Endodermal cell (in vitro differentiated cells): ENCODE results near the gene CREBL2. TPM values are rescaled to one million over a fixed set of nuclear protein-coding genes. Genes with fewer than 3 reads are reported as not detected.

Experiments used
- DNase-seq: peaks from one replicate; pipeline ENCODE4 v3.0.0-alpha.2; 2017
- H3K27ac ChIP-seq: 2 replicates; pipeline ENCODE4 v1.5.1; 2013; ENCODE audit warnings: mild to moderate bottlenecking, low read depth, low read length, moderate library complexity
- H3K27me3 ChIP-seq: 2 replicates; pipeline ENCODE4 v1.6.1; 2013; ENCODE audit warnings: mild to moderate bottlenecking, low read length, moderate library complexity; ENCODE audit not compliant: insufficient read depth, control insufficient read depth, poor library complexity, severe bottlenecking
- H3K36me3 ChIP-seq: 2 replicates; pipeline ENCODE4 v1.7.0; 2013; ENCODE audit warnings: mild to moderate bottlenecking, low read length, moderate library complexity; ENCODE audit not compliant: control insufficient read depth, insufficient read depth
- H3K4me1 ChIP-seq: one replicate; pipeline ENCODE4 v1.7.0; 2013; ENCODE audit warnings: low read length; ENCODE audit not compliant: control insufficient read depth, insufficient read depth
- H3K4me3 ChIP-seq: 2 replicates; pipeline ENCODE4 v1.5.1; 2013; ENCODE audit warnings: mild to moderate bottlenecking, low read length, moderate library complexity
- H3K9ac ChIP-seq: 2 replicates; pipeline ENCODE4 v1.6.1; 2013; ENCODE audit warnings: mild to moderate bottlenecking, low read length, moderate library complexity; ENCODE audit not compliant: poor library complexity, severe bottlenecking; ENCODE audit errors: extremely low read depth
- H3K9me3 ChIP-seq: 2 replicates; pipeline ENCODE4 v1.6.1; 2013; ENCODE audit warnings: mild to moderate bottlenecking, low read length, moderate library complexity; ENCODE audit not compliant: control insufficient read depth
- H3K27ac Mint-ChIP-seq: 2 replicates; pipeline ENCODE4 v1.8.0; 2020; ENCODE audit warnings: mixed read lengths
- H3K27me3 Mint-ChIP-seq: 2 replicates; pipeline ENCODE4 v1.8.0; 2021; ENCODE audit warnings: mild to moderate bottlenecking, mixed read lengths; ENCODE audit not compliant: insufficient read depth
- H3K36me3 Mint-ChIP-seq: 2 replicates; pipeline ENCODE4 v1.8.0; 2020; ENCODE audit warnings: low read depth, mixed read lengths
- H3K4me1 Mint-ChIP-seq: 2 replicates; pipeline ENCODE4 v1.8.0; 2020; ENCODE audit warnings: mixed read lengths
- H3K4me3 Mint-ChIP-seq: 2 replicates; pipeline ENCODE4 v1.8.0; 2020; ENCODE audit warnings: mild to moderate bottlenecking, moderate library complexity, mixed read lengths
- H3K9me3 Mint-ChIP-seq: 2 replicates; pipeline ENCODE4 v1.8.0; 2020; ENCODE audit warnings: mild to moderate bottlenecking, mixed read lengths
- CTCF ChIP-seq: fragments of 200-600 bp; sonication (generic); conservative IDR thresholded peaks from 2 replicates; pipeline ENCODE4 v1.5.0; 2021; ENCODE audit warnings: antibody characterized with exemption, mild to moderate bottlenecking
- WGBS, 2 experiments: methylation state at CpG; one replicate each; pipeline versions ENCODE4 v1.1.5 to v1.1.7; 2013; ENCODE audit warnings: missing lambda C conversion rate in 2 of 2, mixed read lengths in 1 of 2; ENCODE audit not compliant: insufficient coverage in 1 of 2, insufficient read length in 1 of 2; 5-methylcytosine and 5-hydroxymethylcytosine counted together
- total RNA-seq, 2 donors: library from RNA; stranded (reverse); fragmentation: NEBNext Ultra II Directional in 1 of 2; extraction: Animal tissue kit (Norgen Biotek cat#: 25700) in 1 of 2; gene quantifications; 2 replicates in 1 of 2; 3 replicates in 1 of 2; pipeline ENCODE4 v1.2.1, GENCODE V29; 2021

The CREBL2 gene
- total RNA-seq, 2 donors from 2014 or later = 27.2 to 46.9 TPM

GRCh38 chr12:12686472-12686871, 74.8 kb downstream of the CREBL2 start:
- no peaks in the 10 kb centered on the region for H3K9me3 Mint-ChIP-seq
- no peak overlapping the region for H3K9ac ChIP-seq

GRCh38 chr12:12686925-12687324, 75.2 kb downstream of the CREBL2 start:
- Histone ChIP-seq H3K27me3 (no peaks in the 10 kb centered on the region), H3K27ac (no peak overlapping the region), H3K4me1 (peaks cover under 1% of the 10 kb centered on the region), H3K9ac (no peak overlapping the region), H3K4me3 (no peak overlapping the region), H3K9me3 (no peaks in the 10 kb centered on the region), H3K36me3 (no peaks in the 10 kb centered on the region)
- Mint-ChIP-seq H3K36me3 (no peaks in the 10 kb centered on the region), H3K27ac (no peak overlapping the region), H3K4me1 (peaks cover 23% of the 10 kb centered on the region), H3K9me3 (no peaks in the 10 kb centered on the region), H3K27me3 (peaks cover 15% of the 10 kb centered on the region), H3K4me3 (no peak overlapping the region)
- no peak for TF ChIP-seq CTCF
- no peak for DNase-seq

More at GRCh38 chr12:12686472-12686871, 74.8 kb downstream of the CREBL2 start:
- Mint-ChIP-seq H3K27ac (no peak overlapping the region), H3K4me1 (peaks cover 23% of the 10 kb centered on the region), H3K4me3 (no peak overlapping the region), H3K36me3 (no peaks in the 10 kb centered on the region), H3K27me3 (peaks cover 20% of the 10 kb centered on the region)
- H3K27ac ChIP-seq = no peak overlapping the region
- no peak for TF ChIP-seq CTCF
- 86 to 100% methylated on average over 1 of the region's 1 CpG for WGBS, 2 experiments
- no peak for DNase-seq
- H3K36me3 ChIP-seq = no peaks in the 10 kb centered on the region
- H3K4me1 ChIP-seq = no peaks in the 10 kb centered on the region
- no peaks in the 10 kb centered on the region for H3K9me3 ChIP-seq
- H3K4me3 ChIP-seq = no peak overlapping the region
- H3K27me3 ChIP-seq = no peaks in the 10 kb centered on the region

GRCh38 chr12:12689647-12690300, 78.1 kb downstream of the CREBL2 start:
- Mint-ChIP-seq H3K4me3 (no peak overlapping the region), H3K9me3 (no peaks in the 10 kb centered on the region), H3K4me1 (peaks cover 26% of the 10 kb centered on the region), H3K36me3 (no peaks in the 10 kb centered on the region), H3K27me3 (no peaks in the 10 kb centered on the region), H3K27ac (no peak overlapping the region)
- H3K27me3 ChIP-seq = no peaks in the 10 kb centered on the region
- no peaks in the 10 kb centered on the region for H3K9me3 ChIP-seq
- 87 to 90% methylated on average over 4 to 5 of the region's 5 CpGs for WGBS, 2 experiments
- peaks cover 14% of the 10 kb centered on the region for H3K4me1 ChIP-seq
- no peak overlapping the region for H3K9ac ChIP-seq
- no peak for TF ChIP-seq CTCF
- H3K4me3 ChIP-seq = no peak overlapping the region
- no peak for DNase-seq
- no peak overlapping the region for H3K27ac ChIP-seq
- H3K36me3 ChIP-seq = no peaks in the 10 kb centered on the region
